NB4 (cell line): ENCODE data around the gene LDLRAD4.

ENCODE experiments used
- DNase-seq: peaks from one replicate; pipeline ENCODE4 v3.0.0; 2010; ENCODE audit warnings: low read depth
- H3K4me3 ChIP-seq: one replicate; pipeline ENCODE4 v1.5.1; 2011; ENCODE audit warnings: mild to moderate bottlenecking, low read depth, low read length, moderate library complexity
- CTCF ChIP-seq: IDR thresholded peaks from one replicate; pipeline ENCODE4 v1.5.1; 2012; ENCODE audit warnings: low read depth, low read length
- MAX ChIP-seq: IDR thresholded peaks from 2 replicates; pipeline ENCODE4 v1.6.1; 2011; ENCODE audit warnings: low read depth, low read length
- MYC ChIP-seq: IDR thresholded peaks from 2 replicates; pipeline ENCODE4 v1.6.1; 2011; ENCODE audit warnings: low read depth, low read length
- POLR2A ChIP-seq: IDR thresholded peaks from 2 replicates; pipeline ENCODE4 v1.6.1; 2011; ENCODE audit warnings: mild to moderate bottlenecking; ENCODE audit not compliant: insufficient read length; ENCODE audit errors: extremely low read depth

The LDLRAD4 gene

GRCh38 chr18:13245481-13246000 lies 27.0 kb downstream of the LDLRAD4 start:
- no peak for DNase-seq
- H3K4me3 ChIP-seq, result no peak overlapping the region
- no peak for TF ChIP-seq MYC
- no peak for TF ChIP-seq MAX
- no peak for TF ChIP-seq POLR2A
- TF ChIP-seq CTCF, result no peak

- TF ChIP-seq POLR2A, result no peak
- TF ChIP-seq CTCF, result no peak
- no peak for TF ChIP-seq MYC
- TF ChIP-seq MAX, result no peak
- DNase-seq, result no peak
- H3K4me3 ChIP-seq, result no peak overlapping the region
These were observed 27.6 kb downstream of the LDLRAD4 start for GRCh38 chr18:13246121-13246520.

- no peak for DNase-seq
- no peak for TF ChIP-seq CTCF
- TF ChIP-seq MYC, result no peak
- TF ChIP-seq MAX, result no peak
- no peak for TF ChIP-seq POLR2A
- H3K4me3 ChIP-seq, result no peak overlapping the region
These were observed 28.0 kb downstream of the LDLRAD4 start for GRCh38 chr18:13246591-13246990.

GRCh38 chr18:13247506-13247905 lies 28.9 kb downstream of the LDLRAD4 start:
- DNase-seq, result no peak
- no peak overlapping the region for H3K4me3 ChIP-seq
- TF ChIP-seq CTCF (no peak), MYC (no peak), MAX (no peak), POLR2A (no peak)

GRCh38 chr18:13252686-13253410 lies 34.3 kb downstream of the LDLRAD4 start:
- no peak for DNase-seq
- TF ChIP-seq CTCF, result no peak
- TF ChIP-seq POLR2A, result no peak
- no peak for TF ChIP-seq MYC
- TF ChIP-seq MAX, result no peak
- H3K4me3 ChIP-seq, result no peak overlapping the region
